ENCODE measurements around the gene ZNF598. TPM values are rescaled to one million over a fixed set of nuclear protein-coding genes. Genes with fewer than 3 reads are reported as not detected.

The ZNF598 gene
- total and polyA plus RNA-seq, 12 donors, result 9.5 to 25.3 (median 14.2) TPM

DNA sequence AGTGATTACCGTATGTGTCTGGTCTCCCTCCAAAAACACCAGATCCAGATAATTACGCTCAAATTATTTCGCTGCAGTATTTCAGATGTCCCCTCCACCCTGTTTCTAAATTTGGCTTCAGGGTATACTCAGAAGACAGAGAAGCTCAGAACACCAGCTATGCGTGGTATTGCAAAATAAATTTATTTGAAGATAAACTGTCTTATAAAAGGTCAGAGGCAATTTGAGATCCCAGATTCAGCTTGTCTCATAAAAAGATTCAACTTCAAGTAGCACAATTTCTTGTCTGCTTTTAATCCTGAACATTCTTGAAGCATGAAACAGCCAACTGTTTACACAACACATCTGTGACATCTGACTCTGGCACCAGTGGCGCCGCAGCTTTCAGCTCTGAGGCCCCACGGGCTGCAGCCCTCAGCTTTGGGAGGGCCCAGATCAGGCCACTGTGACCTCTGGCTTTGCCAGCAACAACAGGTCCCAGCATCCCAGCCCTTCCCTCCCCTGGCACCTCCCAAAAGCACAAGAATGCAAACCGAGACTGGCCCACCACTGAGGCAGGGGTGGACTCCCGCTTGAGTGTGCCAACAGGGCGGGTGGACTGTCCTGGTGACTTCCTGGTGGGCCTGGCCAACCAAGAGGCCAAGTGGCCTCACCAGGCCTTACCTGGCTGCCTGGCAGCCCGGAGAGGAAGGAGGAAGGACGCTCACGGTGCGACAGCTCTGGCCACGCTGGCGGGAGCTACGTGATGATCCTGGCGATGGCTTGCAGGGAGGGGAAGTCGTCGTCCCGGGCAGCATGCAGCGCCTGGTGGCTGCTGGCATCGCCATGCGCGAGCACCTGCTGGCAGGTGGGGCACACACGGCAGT lies 11.9 kb downstream of the ZNF598 start:
- intact Hi-C loops (cut with DNase I), result no loop called here
- no peaks in the 10 kb centered on the region for H3K27me3 ChIP-seq
- no peaks in the 10 kb centered on the region for H3K9me3 ChIP-seq
- WGBS, 2 donors, result 89 to 90% methylated on average over 25 to 26 of the region's 26 CpGs
- DNase-seq, result no peak
- peaks cover 16 to 67% (median 57%) of the 10 kb centered on the region in 9 donors for H3K36me3 ChIP-seq
- no peak overlapping the region for H3K4me3 ChIP-seq
- peaks cover 0 to 5% (median 0%) of the 10 kb centered on the region in 9 donors for H3K4me1 ChIP-seq
- ATAC-seq, result peak in 1 of 8 donors; percentile 10
- H3K27ac ChIP-seq, result no peak overlapping the region
- TF ChIP-seq, protein P1, sequence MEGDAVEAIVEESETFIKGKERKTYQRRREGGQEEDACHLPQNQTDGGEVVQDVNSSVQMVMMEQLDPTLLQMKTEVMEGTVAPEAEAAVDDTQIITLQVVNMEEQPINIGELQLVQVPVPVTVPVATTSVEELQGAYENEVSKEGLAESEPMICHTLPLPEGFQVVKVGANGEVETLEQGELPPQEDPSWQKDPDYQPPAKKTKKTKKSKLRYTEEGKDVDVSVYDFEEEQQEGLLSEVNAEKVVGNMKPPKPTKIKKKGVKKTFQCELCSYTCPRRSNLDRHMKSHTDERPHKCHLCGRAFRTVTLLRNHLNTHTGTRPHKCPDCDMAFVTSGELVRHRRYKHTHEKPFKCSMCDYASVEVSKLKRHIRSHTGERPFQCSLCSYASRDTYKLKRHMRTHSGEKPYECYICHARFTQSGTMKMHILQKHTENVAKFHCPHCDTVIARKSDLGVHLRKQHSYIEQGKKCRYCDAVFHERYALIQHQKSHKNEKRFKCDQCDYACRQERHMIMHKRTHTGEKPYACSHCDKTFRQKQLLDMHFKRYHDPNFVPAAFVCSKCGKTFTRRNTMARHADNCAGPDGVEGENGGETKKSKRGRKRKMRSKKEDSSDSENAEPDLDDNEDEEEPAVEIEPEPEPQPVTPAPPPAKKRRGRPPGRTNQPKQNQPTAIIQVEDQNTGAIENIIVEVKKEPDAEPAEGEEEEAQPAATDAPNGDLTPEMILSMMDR (IDR thresholded peaks at IDR 0.05), result no peak

DNA sequence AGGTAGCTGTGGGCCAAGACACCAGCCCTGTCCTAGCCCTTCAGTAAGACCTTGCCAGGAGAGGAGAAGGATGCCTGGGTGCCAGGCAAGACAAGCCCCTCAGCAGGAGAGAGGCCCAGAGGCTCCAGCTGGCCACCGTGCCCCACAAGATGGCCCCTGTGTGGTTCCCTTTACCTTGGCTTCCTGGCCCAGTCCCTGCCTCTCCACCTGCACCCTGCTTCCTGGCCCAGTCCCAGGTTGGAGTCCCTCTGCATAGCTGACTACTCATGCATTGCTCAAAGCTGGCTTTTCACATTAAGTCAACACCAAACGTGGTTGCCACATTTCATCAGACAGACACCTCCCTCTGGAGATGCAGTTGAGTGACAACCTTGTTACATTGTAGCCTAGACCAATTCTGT lies 15.9 kb downstream of the ZNF598 start:
- 69 to 76% methylated on average over 2 of the region's 2 CpGs for WGBS, 2 donors
- TF ChIP-seq, protein P1 (IDR thresholded peaks at IDR 0.05), result no peak
- H3K27ac ChIP-seq, result no peak overlapping the region
- intact Hi-C loops (cut with DNase I), result no loop called here
- H3K36me3 ChIP-seq, result peaks cover 0 to 27% (median 18%) of the 10 kb centered on the region in 9 donors
- DNase-seq (no peak), ATAC-seq (no peak)
- no peaks in the 10 kb centered on the region for H3K9me3 ChIP-seq
- no peak overlapping the region for H3K4me3 ChIP-seq
- peaks cover 5 to 31% (median 22%) of the 10 kb centered on the region in 9 donors for H3K4me1 ChIP-seq
- peaks cover 12 to 32% (median 26%) of the 10 kb centered on the region in 7 donors for H3K27me3 ChIP-seq

DNA sequence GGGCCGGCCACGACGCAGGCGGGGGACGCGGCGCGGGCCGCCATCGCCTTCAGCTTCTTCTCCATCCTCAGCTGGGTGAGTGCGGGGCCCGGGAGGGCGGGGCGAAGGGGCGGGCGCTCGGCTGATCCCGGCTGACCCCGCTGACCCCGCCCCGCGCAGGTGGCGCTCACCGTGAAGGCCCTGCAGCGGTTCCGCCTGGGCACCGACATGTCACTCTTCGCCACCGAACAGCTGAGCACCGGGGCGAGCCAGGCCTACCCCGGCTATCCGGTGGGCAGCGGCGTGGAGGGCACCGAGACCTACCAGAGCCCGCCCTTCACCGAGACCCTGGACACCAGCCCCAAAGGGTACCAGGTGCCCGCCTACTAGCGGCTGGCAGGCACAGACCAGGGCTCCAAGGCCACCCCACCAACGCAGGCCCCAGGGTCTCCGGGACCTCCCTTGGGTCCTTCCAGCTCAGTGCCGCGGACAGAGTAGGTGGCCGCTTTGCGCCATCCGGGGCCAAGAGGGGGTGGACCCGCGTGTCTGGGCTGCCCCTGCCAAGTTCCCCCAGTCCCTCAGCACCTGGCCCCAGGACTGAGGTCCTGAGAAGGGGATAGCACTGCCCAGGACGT lies 16.8 kb downstream of the ZNF598 start:
- peaks cover 12 to 40% (median 36%) of the 10 kb centered on the region in 7 donors for H3K27me3 ChIP-seq
- WGBS, 2 donors, result 42 to 52% methylated on average over 35 to 50 of the region's 50 CpGs
- H3K4me3 ChIP-seq, result peak overlapping the region in 7 of 10 donors; percentile 39 to 60 (median 53)
- intact Hi-C loops (cut with DNase I), result no loop called here
- H3K36me3 ChIP-seq, result peaks cover 0 to 18% (median 11%) of the 10 kb centered on the region in 9 donors
- DNase-seq (no peak), ATAC-seq (peak in 4 of 8 donors; percentile 0 to 25 (median 2))
- TF ChIP-seq, protein P1 (IDR thresholded peaks at IDR 0.05), result no peak
- H3K9me3 ChIP-seq, result no peaks in the 10 kb centered on the region
- H3K27ac ChIP-seq, result no peak overlapping the region
- peaks cover 5 to 27% (median 22%) of the 10 kb centered on the region in 9 donors for H3K4me1 ChIP-seq

DNA sequence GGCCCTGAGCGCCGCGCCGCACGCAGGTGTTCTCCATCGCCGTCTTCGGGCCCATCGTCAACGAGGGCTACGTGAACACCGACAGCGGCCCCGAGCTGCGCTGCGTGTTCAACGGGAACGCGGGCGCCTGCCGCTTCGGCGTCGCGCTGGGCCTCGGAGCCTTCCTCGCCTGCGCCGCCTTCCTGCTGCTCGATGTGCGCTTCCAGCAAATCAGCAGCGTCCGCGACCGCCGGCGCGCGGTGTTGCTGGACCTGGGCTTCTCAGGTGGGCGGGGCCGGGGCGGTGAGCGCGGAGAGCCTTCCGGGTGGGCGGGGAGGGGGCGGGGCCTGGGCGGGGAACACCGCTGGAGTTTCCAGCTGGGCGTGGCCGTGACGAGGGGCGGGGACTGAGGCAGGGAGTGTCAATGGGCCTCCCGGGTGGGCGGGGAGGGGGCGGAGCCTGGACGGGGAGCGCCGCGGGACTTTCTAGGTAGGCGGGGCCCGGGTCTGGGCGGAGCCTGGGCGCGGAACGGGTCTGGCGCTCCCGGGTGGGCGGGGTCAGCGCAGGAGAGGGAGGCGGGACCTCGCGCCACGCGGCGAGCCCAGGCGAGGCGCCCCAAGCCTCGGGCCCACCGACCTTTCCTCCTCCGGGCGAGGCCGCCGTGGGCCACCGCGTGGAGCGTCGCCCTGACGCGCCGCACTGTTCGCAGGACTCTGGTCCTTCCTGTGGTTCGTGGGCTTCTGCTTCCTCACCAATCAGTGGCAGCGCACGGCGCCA lies 17.5 kb downstream of the ZNF598 start:
- ATAC-seq (peak; percentile 86 to 94 (median 90)), DNase-seq (peak; percentile 93 to 98)
- Histone ChIP-seq H3K27me3 (peaks cover 12 to 40% (median 36%) of the 10 kb centered on the region in 7 donors), H3K9me3 (no peaks in the 10 kb centered on the region), H3K4me1 (peaks cover 5 to 27% (median 22%) of the 10 kb centered on the region in 9 donors), H3K4me3 (peak overlapping the region in 9 of 10 donors; percentile 31 to 60 (median 50)), H3K36me3 (peaks cover 0 to 13% (median 5%) of the 10 kb centered on the region in 9 donors), H3K27ac (peak overlapping the region in 2 of 10 donors; percentile 14 to 77)
- TF ChIP-seq, protein P1 (IDR thresholded peaks at IDR 0.05), result peak in 2 of 9 donors; percentile 8 to 12
- intact Hi-C loops (cut with DNase I), result no loop called here
- 1 to 4% methylated on average over 54 to 95 of the region's 96 CpGs for WGBS, 2 donors

Data from heart right ventricle (tissue), 16 donors.